Stimulated activated CD8-positive, alpha-beta memory T cell treated with anti-CD3 and anti-CD28 coated beads, Interleukin-7, amount 100 ng/mL, for 4 hours (primary cell): ENCODE results near the gene UBE2N.
"Not testable (repeated sequence)": the region's sequence is repeated elsewhere in the genome, so short reads cannot be mapped to it uniquely, and the experiment has no call there.

Source experiments
- DNase-seq, 2 donors: peaks; one replicate each; pipeline ENCODE4 v3.0.0-alpha.2; 2020; ENCODE audit warnings: low read depth in 2 of 2

The UBE2N gene

GRCh38 chr12:93443576-93443975 lies 1.8 kb upstream of the UBE2N start:
- no peak for DNase-seq

- no peak for DNase-seq
These were observed 929 bp upstream of the UBE2N start for GRCh38 chr12:93442411-93443340.

GRCh38 chr12:93441081-93441616 lies 598 bp downstream of the UBE2N start:
- DNase-seq: peak in 1 of 2 donors; percentile 36

GRCh38 chr12:93440043-93440835 lies 1.5 kb downstream of the UBE2N start:
- DNase-seq: no peak

GRCh38 chr12:93438266-93439050 lies 3.3 kb downstream of the UBE2N start:
- DNase-seq: no peak

- DNase-seq: no peak
These were observed 7.4 kb downstream of the UBE2N start for GRCh38 chr12:93434256-93434865.

- not testable (repeated sequence) for DNase-seq
These were observed 9.7 kb downstream of the UBE2N start for GRCh38 chr12:93432031-93432430.

GRCh38 chr12:93430280-93430679 lies 11.5 kb downstream of the UBE2N start:
- DNase-seq: no peak

- DNase-seq: no peak
These were observed 11.9 kb downstream of the UBE2N start for GRCh38 chr12:93429852-93430251.

- DNase-seq: no peak
These were observed 12.3 kb downstream of the UBE2N start for GRCh38 chr12:93429448-93429847.

GRCh38 chr12:93427779-93428564 lies 13.8 kb downstream of the UBE2N start:
- DNase-seq: no peak

- DNase-seq: no peak
These were observed 15.3 kb downstream of the UBE2N start for GRCh38 chr12:93426412-93426805.

GRCh38 chr12:93425736-93426411 lies 15.9 kb downstream of the UBE2N start:
- no peak for DNase-seq

- DNase-seq: no peak
These were observed 19.7 kb downstream of the UBE2N start for GRCh38 chr12:93422050-93422449.

- no peak for DNase-seq
These were observed 22.2 kb downstream of the UBE2N start for GRCh38 chr12:93419388-93420034.

- no peak for DNase-seq
These were observed 23.7 kb downstream of the UBE2N start for GRCh38 chr12:93417967-93418480.

- DNase-seq: no peak
These were observed 25.9 kb downstream of the UBE2N start for GRCh38 chr12:93415723-93416464.

- no peak for DNase-seq
These were observed 28.7 kb downstream of the UBE2N start for GRCh38 chr12:93413064-93413463.
